H1 (cell line): ENCODE data around the gene CBX2. TPM values are rescaled to one million over a fixed set of nuclear protein-coding genes. Genes with fewer than 3 reads are reported as not detected.

Experiments
- CTCF ChIA-PET: fragments of 300-600 bp; sonication (Branson Sonifier 250); formaldehyde crosslinking; loops from one replicate; lab custom pipeline; 2021; ENCODE audit not compliant: partially characterized antibody; lab: Charles Lee
- POLR2A ChIA-PET: fragments of 300-600 bp; sonication (Branson Sonifier 250); formaldehyde crosslinking; loops from one replicate; lab custom pipeline; 2021; ENCODE audit warnings: inconsistent platforms; ENCODE audit not compliant: partially characterized antibody; lab: Charles Lee
- DNase-seq, 2 experiments: peaks; one replicate each; pipeline versions ENCODE4 v3.0.0 to v3.0.0-alpha.2; 2010 to 2022; ENCODE audit warnings: low spot score in 2 of 2, low read depth in 1 of 2, mixed read lengths in 1 of 2
- FAIRE-seq: peaks from 2 replicates; lab custom pipeline; 2011; peaks lifted over from hg19 to GRCh38; lab: Jason Lieb, UNC
- H2AFZ ChIP-seq: 2 replicates; pipeline ENCODE4 v1.8.1; 2012; ENCODE audit warnings: low read length, inconsistent platforms
- H2AK5ac ChIP-seq: 2 replicates; pipeline ENCODE4 v1.6.1; 2013; ENCODE audit warnings: low read depth, low read length
- H2BK120ac ChIP-seq: replicated peaks from 2 replicates; pipeline ENCODE3; 2013; ENCODE audit warnings: low read depth, low read length, inconsistent platforms
- H2BK12ac ChIP-seq: 2 replicates; pipeline ENCODE4 v1.6.1; 2013; ENCODE audit warnings: low read depth, low read length
- H2BK15ac ChIP-seq: 2 replicates; pipeline ENCODE4 v1.6.1; 2013; ENCODE audit warnings: low read length
- H2BK20ac ChIP-seq: 2 replicates; pipeline ENCODE4 v1.6.1; 2013; ENCODE audit warnings: low read length
- H2BK5ac ChIP-seq: 2 replicates; pipeline ENCODE4 v1.6.1; 2013; ENCODE audit warnings: low read depth, low read length
- H3K14ac ChIP-seq: 2 replicates; pipeline ENCODE4 v1.6.1; 2013; ENCODE audit warnings: inconsistent platforms; ENCODE audit not compliant: insufficient read length
- H3K18ac ChIP-seq: 2 replicates; pipeline ENCODE4 v1.6.1; 2013; ENCODE audit warnings: low read length; ENCODE audit errors: extremely low read depth
- H3K23ac ChIP-seq: 2 replicates; pipeline ENCODE4 v1.6.1; 2013; ENCODE audit warnings: inconsistent platforms; ENCODE audit not compliant: insufficient read length
- H3K23me2 ChIP-seq: 2 replicates; pipeline ENCODE4 v1.6.1; 2013; ENCODE audit warnings: low read depth, low read length
- H3K27ac ChIP-seq: 2 replicates; pipeline ENCODE4 v1.6.1; 2011; ENCODE audit warnings: low read depth, low read length, inconsistent platforms
- H3K27me3 ChIP-seq, 4 experiments: replicated peaks in 1 of 4; 1 replicate in 1 of 4; 2 replicates in 3 of 4; pipeline versions ENCODE4 v1.6.1 to v1.8.1; 2011 to 2013; ENCODE audit warnings: low read length in 3 of 4, mild to moderate bottlenecking in 3 of 4, inconsistent platforms in 2 of 4, mixed read lengths in 2 of 4, moderate library complexity in 1 of 4; ENCODE audit not compliant: control insufficient read depth in 3 of 4, insufficient read depth in 3 of 4; ENCODE audit errors: extremely low read depth in 1 of 4
- H3K36me3 ChIP-seq, 4 experiments: 2 replicates each; pipeline versions ENCODE4 v1.6.1 to v1.8.1; 2011 to 2013; ENCODE audit warnings: mild to moderate bottlenecking in 4 of 4, low read length in 3 of 4, moderate library complexity in 2 of 4, control low read depth in 1 of 4, inconsistent platforms in 1 of 4; ENCODE audit not compliant: insufficient read depth in 4 of 4, control insufficient read depth in 2 of 4
- H3K4ac ChIP-seq: replicated peaks from 2 replicates; pipeline ENCODE3; 2013; ENCODE audit warnings: low read length, low read depth, mixed read lengths, inconsistent platforms; ENCODE audit not compliant: insufficient read length
- H3K4me1 ChIP-seq, 4 experiments: replicated peaks in 1 of 4; 1 replicate in 1 of 4; 2 replicates in 3 of 4; pipeline versions ENCODE4 v1.6.1 to v1.8.1; 2011 to 2013; ENCODE audit warnings: low read length in 3 of 4, inconsistent platforms in 2 of 4, mixed read lengths in 1 of 4; ENCODE audit not compliant: insufficient read depth in 4 of 4, control insufficient read depth in 3 of 4
- H3K4me2 ChIP-seq, 2 experiments: 2 replicates each; pipeline versions ENCODE4 v1.6.1 to v1.8.1; 2011 to 2013; ENCODE audit warnings: low read depth in 2 of 2, low read length in 2 of 2, control low read depth in 1 of 2, inconsistent platforms in 1 of 2, mild to moderate bottlenecking in 1 of 2; ENCODE audit not compliant: insufficient read depth in 1 of 2
- H3K4me3 ChIP-seq, 4 experiments: fragments of 200-600, 300-600 bp in 1 of 4; sonication (generic), shearing (Covaris generic), sonication (Bioruptor Twin) in 1 of 4; 2 replicates each; pipeline versions ENCODE4 v1.5.1 to v1.8.1; 2011 to 2016; ENCODE audit warnings: low read length in 4 of 4, low read depth in 3 of 4, control low read depth in 2 of 4, inconsistent platforms in 2 of 4, mild to moderate bottlenecking in 2 of 4, mixed read lengths in 1 of 4, moderate library complexity in 1 of 4; ENCODE audit not compliant: insufficient read depth in 2 of 4; ENCODE audit errors: extremely low read depth in 1 of 4
- H3K56ac ChIP-seq: replicated peaks from 2 replicates; pipeline ENCODE3; 2013; ENCODE audit warnings: low read depth, mild to moderate bottlenecking, mixed read lengths, low read length, inconsistent platforms; ENCODE audit not compliant: insufficient read length
- H3K79me1 ChIP-seq: 2 replicates; pipeline ENCODE4 v1.6.1; 2013; ENCODE audit warnings: low read depth, low read length, control low read depth
- H3K79me2 ChIP-seq, 2 experiments: 2 replicates each; pipeline versions ENCODE4 v1.6.1 to v1.8.1; 2012 to 2013; ENCODE audit warnings: low read length in 2 of 2, mild to moderate bottlenecking in 2 of 2, inconsistent platforms in 1 of 2; ENCODE audit not compliant: insufficient read depth in 2 of 2, control insufficient read depth in 1 of 2
- H3K9ac ChIP-seq, 4 experiments: replicated peaks in 1 of 4; 1 replicate in 1 of 4; 2 replicates in 3 of 4; pipeline versions ENCODE4 v1.6.1 to v1.8.1; 2011 to 2013; ENCODE audit warnings: low read depth in 3 of 4, low read length in 3 of 4, control low read depth in 2 of 4, mild to moderate bottlenecking in 2 of 4, moderate library complexity in 2 of 4, inconsistent platforms in 1 of 4; ENCODE audit errors: extremely low read depth in 1 of 4
- H3K9me3 ChIP-seq, 2 experiments: 2 replicates each; pipeline versions ENCODE4 v1.6.1 to v1.8.1; 2012 to 2013; ENCODE audit warnings: mild to moderate bottlenecking in 2 of 2, moderate library complexity in 2 of 2, control low read depth in 1 of 2, inconsistent platforms in 1 of 2, low read depth in 1 of 2, low read length in 1 of 2, mixed read lengths in 1 of 2; ENCODE audit not compliant: insufficient read depth in 2 of 2
- H4K20me1 ChIP-seq, 2 experiments: replicated peaks in 1 of 2; 2 replicates each; pipeline versions ENCODE3 to v1.8.1; 2011 to 2013; ENCODE audit warnings: inconsistent platforms in 2 of 2, low read length in 2 of 2, mild to moderate bottlenecking in 1 of 2; ENCODE audit not compliant: insufficient read depth in 2 of 2, control insufficient read depth in 1 of 2
- H4K5ac ChIP-seq: 2 replicates; pipeline ENCODE4 v1.6.1; 2013; ENCODE audit warnings: low read length, low read depth, mixed read lengths, inconsistent platforms; ENCODE audit not compliant: insufficient read length
- H4K8ac ChIP-seq: 2 replicates; pipeline ENCODE4 v1.8.0; 2013; ENCODE audit warnings: mild to moderate bottlenecking, moderate library complexity, low read length, inconsistent platforms; ENCODE audit not compliant: insufficient read depth; ENCODE audit errors: extremely low read depth
- H4K91ac ChIP-seq: replicated peaks from 2 replicates; pipeline ENCODE3; 2013; ENCODE audit warnings: low read length, mixed read lengths, inconsistent platforms; ENCODE audit not compliant: insufficient read length
- ATF3 ChIP-seq: IDR thresholded peaks from 2 replicates; pipeline ENCODE4 v1.6.1; 2011; ENCODE audit warnings: low read depth, mild to moderate bottlenecking, low read length; ENCODE audit not compliant: insufficient read depth
- MAX ChIP-seq: IDR thresholded peaks from 2 replicates; pipeline ENCODE4 v1.6.1; 2012; ENCODE audit warnings: inconsistent platforms
- SIN3A ChIP-seq, 2 experiments: IDR thresholded peaks in 1 of 2; conservative IDR thresholded peaks in 1 of 2; 2 replicates each; pipeline ENCODE4 v1.6.1; 2011 to 2012; ENCODE audit warnings: low read length in 2 of 2, improper control_type of control experiment in 1 of 2, low read depth in 1 of 2, mild to moderate bottlenecking in 1 of 2
- SIX5 ChIP-seq: IDR thresholded peaks from 2 replicates; pipeline ENCODE4 v1.6.1; 2011; ENCODE audit warnings: mild to moderate bottlenecking, low read depth, low read length
- SP1 ChIP-seq: IDR thresholded peaks from 2 replicates; pipeline ENCODE4 v1.6.1; 2011; ENCODE audit warnings: low read depth, low read length
- TAF7 ChIP-seq: optimal IDR thresholded peaks from 2 replicates; pipeline ENCODE3; 2011; ENCODE audit warnings: low read depth, mild to moderate bottlenecking, inconsistent platforms, low read length, moderate library complexity, borderline replicate concordance
- USF2 ChIP-seq: IDR thresholded peaks from 2 replicates; pipeline ENCODE4 v1.6.1; 2011; ENCODE audit warnings: low read length, improper control_type of control experiment
- YY1 ChIP-seq: IDR thresholded peaks from 2 replicates; pipeline ENCODE4 v1.6.1; 2011; ENCODE audit warnings: low read depth, mild to moderate bottlenecking, low read length
- WGBS, 2 experiments: shearing (Covaris generic) in 1 of 2; methylation state at CpG; one replicate each; pipeline versions ENCODE4 v1.1.6 to v1.1.7; 2013 to 2015; ENCODE audit warnings: low lambda C conversion rate in 2 of 2, mixed read lengths in 2 of 2, inconsistent platforms in 1 of 2, low coverage in 1 of 2, missing lambda C conversion rate in 1 of 2; ENCODE audit not compliant: insufficient replicate concordance in 2 of 2, insufficient coverage in 1 of 2, insufficient read length in 1 of 2; ENCODE audit errors: extremely low coverage in 1 of 2, missing lambda C conversion rate in 1 of 2; 5-methylcytosine and 5-hydroxymethylcytosine counted together
- polyA plus RNA-seq, 7 experiments: library from polyadenylated mRNA; depleted of rRNA in 3 of 7; stranded (reverse) in 5 of 7; unstranded in 2 of 7; fragments of >200 nt in 5 of 7; fragments of 200-250 nt in 2 of 7; gene quantifications; 1 replicate in 5 of 7; 2 replicates in 1 of 7; 4 replicates in 1 of 7; pipeline versions ENCODE4 v1.2.1 to v1.2.3, GENCODE V29; 2011 to 2013; ENCODE audit warnings: missing spikeins in 2 of 7, mixed read lengths in 2 of 7
- total RNA-seq: library from RNA; stranded (reverse); fragmentation: NEBNext Ultra II Directional; extraction: Animal tissue kit (Norgen Biotek cat#: 25700); gene quantifications from 2 replicates; pipeline ENCODE4 v1.2.1, GENCODE V29; 2021

The CBX2 gene
- total and polyA plus RNA-seq, 2 of the 8 experiments (the other 6 are each of a cell fraction or from before 2014, with no cell fraction given), result 64.3 to 83.9 TPM

- CTCF ChIA-PET, result interaction anchor here (0.8 to 2.6 kb wide), 5 partner anchors 8 to 115 kb away, joined by 3 to 14 read pairs (median 7); no protein-coding TSS in a partner anchor
- Histone ChIP-seq H3K4me1 (peaks cover 0 to 6% (median 0%) of the 10 kb centered on the region in 4 experiments; a peak in 2 of 7 replicates), H3K79me1 (no peaks in the 10 kb centered on the region), H3K36me3 (no peaks in the 10 kb centered on the region), H3K9ac (no peak overlapping the region), H2AFZ (peak overlapping the region; percentile 98), H2BK120ac (no peak overlapping the region), H3K27ac (no peak overlapping the region), H3K23me2 (no peaks in the 10 kb centered on the region), H3K4me2 (no peak overlapping the region), H4K5ac (peak overlapping the region; percentile 40), H2BK15ac (no peak overlapping the region), H4K91ac (no peak overlapping the region), H3K79me2 (no peaks in the 10 kb centered on the region), H4K20me1 (no peaks in the 10 kb centered on the region), H3K14ac (no peak overlapping the region), H2BK12ac (0 out of 2 replicates have a peak overlapping the region, but pooled peaks have one; percentile 39), H3K4ac (no peak overlapping the region), H3K56ac (no peak overlapping the region), H3K18ac (peak overlapping the region; percentile 92; the same call in 1 of the 2 replicates), H3K27me3 (no peaks in the 10 kb centered on the region), H3K9me3 (no peaks in the 10 kb centered on the region), H3K4me3 (0 out of 8 replicates have a peak overlapping the region, but pooled peaks of 1 of the 4 experiments have one; percentile 12), H2AK5ac (no peak overlapping the region), H2BK20ac (no peak overlapping the region; the same call in 1 of the 2 replicates), H3K23ac (no peak overlapping the region), H4K8ac (peak overlapping the region; percentile 81), H2BK5ac (peak overlapping the region; percentile 71; the same call in 1 of the 2 replicates)
- POLR2A ChIA-PET, result interaction anchor here (0.8 to 1.4 kb wide), 4 partner anchors 50 to 203 kb away, joined by 3 read pairs; no protein-coding TSS in a partner anchor
- DNase-seq (peak; percentile 49 to 91), FAIRE-seq (peak; percentile 96)
- TF ChIP-seq USF2 (peak; percentile 97), YY1 (peak; percentile 97), SIN3A (conservative IDR thresholded peaks at IDR 0.05 in 1 of 2, IDR thresholded peaks at IDR 0.05 in 1 of 2; ENCODE audit: low read depth in 1 of 2, low read length in 2 of 2) (no peak), MAX (0 out of 2 replicates have a peak, but pooled peaks have one; percentile 15), SP1 (0 out of 2 replicates have a peak, but pooled peaks have one; percentile 69), TAF7 (no peak), SIX5 (peak; percentile 93), ATF3 (peak; percentile 91)
- WGBS, 2 experiments, result 77% methylated on average over 22 of the region's 22 CpGs; no CpG with 5 or more reads in 1 of the 2 experiments
These were observed 49.6 kb upstream of the CBX2 start for GRCh38 chr17:79728169-79728907.
